22Rv1 (cell line): ENCODE measurements around the gene SPTLC3.

Experiments used
- H3K27ac ChIP-seq: fragments of 450-650 bp; 2 replicates; pipeline ENCODE4 v1.5.1; 2017
- CTCF ChIP-seq: fragments of 450-650 bp; IDR thresholded peaks from 2 replicates; pipeline ENCODE4 v1.5.1; 2017; ENCODE audit warnings: mild to moderate bottlenecking
- ZFX ChIP-seq: fragments of 450-650 bp; IDR thresholded peaks from 2 replicates; pipeline ENCODE4 v1.6.1; 2017; ENCODE audit warnings: antibody characterized with exemption, borderline replicate concordance

Gene SPTLC3

GRCh38 chr20:13207016-13207415, 198.2 kb downstream of the SPTLC3 start:
- no peak overlapping the region for H3K27ac ChIP-seq
- no peak for TF ChIP-seq ZFX
- TF ChIP-seq CTCF, result no peak

GRCh38 chr20:13211956-13212618, 203.3 kb downstream of the SPTLC3 start:
- H3K27ac ChIP-seq, result no peak overlapping the region
- TF ChIP-seq ZFX (no peak), CTCF (no peak)

GRCh38 chr20:13212750-13213149, 204.0 kb downstream of the SPTLC3 start:
- TF ChIP-seq CTCF, result no peak
- no peak for TF ChIP-seq ZFX
- no peak overlapping the region for H3K27ac ChIP-seq

GRCh38 chr20:13213335-13213734, 204.6 kb downstream of the SPTLC3 start:
- H3K27ac ChIP-seq, result no peak overlapping the region
- TF ChIP-seq CTCF (no peak), ZFX (no peak)

- no peak overlapping the region for H3K27ac ChIP-seq
- TF ChIP-seq CTCF (no peak), ZFX (no peak)
Measured at GRCh38 chr20:13216533-13216932, 207.8 kb downstream of the SPTLC3 start.
